OCI-LY1 (cell line): ENCODE data around the gene RYR3.

Source experiments
- H2AFZ ChIP-seq: fragments of 200-600 bp; sonication (generic), shearing (Covaris generic); 2 replicates; pipeline ENCODE4 v1.6.0; 2014; ENCODE audit warnings: antibody characterized with exemption, mild to moderate bottlenecking, low read length
- H3F3A ChIP-seq: fragments of 200-600 bp; sonication (generic), shearing (Covaris generic); 2 replicates; pipeline ENCODE4 v1.6.0; 2014; ENCODE audit warnings: mild to moderate bottlenecking, antibody characterized with exemption, low read length, moderate library complexity; ENCODE audit not compliant: insufficient read depth
- H3K27ac ChIP-seq: fragments of 200-600 bp; sonication (generic); 2 replicates; pipeline ENCODE4 v1.5.1; 2014; ENCODE audit warnings: low read length, mixed run types, mild to moderate bottlenecking, low read depth; ENCODE audit not compliant: poor library complexity, severe bottlenecking
- H3K27me3 ChIP-seq: fragments of 200-600 bp; sonication (generic); 2 replicates; pipeline ENCODE4 v1.6.0; 2014; ENCODE audit warnings: antibody characterized with exemption, mild to moderate bottlenecking, low read length, moderate library complexity; ENCODE audit not compliant: insufficient read depth
- H3K36me3 ChIP-seq: fragments of 200-600 bp; sonication (generic); 2 replicates; pipeline ENCODE4 v1.6.1; 2014; ENCODE audit warnings: mild to moderate bottlenecking, antibody characterized with exemption, low read length, moderate library complexity, mixed read lengths; ENCODE audit not compliant: insufficient read depth
- H3K4me1 ChIP-seq: fragments of 200-600 bp; sonication (generic); 2 replicates; pipeline ENCODE4 v1.5.1; 2014; ENCODE audit warnings: mild to moderate bottlenecking, low read length, moderate library complexity; ENCODE audit not compliant: insufficient read depth, severe bottlenecking
- H3K4me2 ChIP-seq: fragments of 200-600 bp; sonication (generic), shearing (Covaris generic); 2 replicates; pipeline ENCODE4 v1.6.1; 2014; ENCODE audit warnings: low read length
- H3K4me3 ChIP-seq: fragments of 200-600 bp; sonication (generic); 2 replicates; pipeline ENCODE4 v1.5.1; 2014; ENCODE audit warnings: low read length, low read depth, mild to moderate bottlenecking, mixed read lengths; ENCODE audit not compliant: poor library complexity, severe bottlenecking
- H3K79me2 ChIP-seq: fragments of 200-600 bp; shearing (Covaris generic); 2 replicates; pipeline ENCODE4 v1.6.1; 2016; ENCODE audit warnings: mixed run types, low read length, mixed read lengths; ENCODE audit not compliant: insufficient read depth
- H3K9ac ChIP-seq: fragments of 200-600 bp; sonication (generic), shearing (Covaris generic); 2 replicates; pipeline ENCODE4 v1.6.1; 2014; ENCODE audit warnings: mild to moderate bottlenecking, low read length, mixed read lengths
- H3K9me2 ChIP-seq: fragments of 200-600 bp; sonication (generic), shearing (Covaris generic); 2 replicates; pipeline ENCODE4 v1.6.1; 2014; ENCODE audit warnings: low read depth, mild to moderate bottlenecking, low read length, mixed read lengths
- H3K9me3 ChIP-seq: fragments of 200-600 bp; shearing (Covaris generic); 2 replicates; pipeline ENCODE4 v1.6.1; 2014; ENCODE audit warnings: low read length, mixed read lengths
- H4K20me1 ChIP-seq: fragments of 200-600 bp; sonication (generic), shearing (Covaris generic); 2 replicates; pipeline ENCODE4 v1.6.0; 2016; ENCODE audit warnings: mild to moderate bottlenecking, low read length; ENCODE audit not compliant: insufficient read depth
- CTCF ChIP-seq: fragments of 200-600 bp; sonication (generic), shearing (Covaris generic); IDR thresholded peaks from 2 replicates; pipeline ENCODE4 v1.5.1; 2017; ENCODE audit warnings: mild to moderate bottlenecking, antibody characterized with exemption, low read length, moderate library complexity, mixed read lengths
- EZH2 ChIP-seq: fragments of 200-600 bp; sonication (generic), shearing (Covaris generic); IDR thresholded peaks from 2 replicates; pipeline ENCODE4 v1.8.0; 2017; ENCODE audit warnings: borderline replicate concordance, mixed run types, mild to moderate bottlenecking, antibody characterized with exemption, low read length, moderate library complexity, mixed read lengths

Gene RYR3

GRCh38 chr15:33317896-33318295 lies 7.1 kb downstream of the RYR3 start:
- Histone ChIP-seq H3K36me3 (no peaks in the 10 kb centered on the region), H3K27ac (no peak overlapping the region), H3F3A (no peaks in the 10 kb centered on the region), H3K27me3 (no peaks in the 10 kb centered on the region), H3K9me2 (no peaks in the 10 kb centered on the region), H4K20me1 (no peaks in the 10 kb centered on the region), H3K9ac (no peak overlapping the region), H3K79me2 (no peaks in the 10 kb centered on the region), H3K4me1 (no peaks in the 10 kb centered on the region), H3K9me3 (no peaks in the 10 kb centered on the region), H2AFZ (no peak overlapping the region), H3K4me3 (no peak overlapping the region), H3K4me2 (no peak overlapping the region)
- no peak for TF ChIP-seq CTCF
- no peak for TF ChIP-seq EZH2

- H3K27ac ChIP-seq, result no peak overlapping the region
- no peaks in the 10 kb centered on the region for H4K20me1 ChIP-seq
- no peak overlapping the region for H3K4me2 ChIP-seq
- H3K27me3 ChIP-seq, result no peaks in the 10 kb centered on the region
- TF ChIP-seq CTCF (no peak), EZH2 (no peak)
- no peaks in the 10 kb centered on the region for H3F3A ChIP-seq
- H3K9ac ChIP-seq, result no peak overlapping the region
- no peaks in the 10 kb centered on the region for H3K9me3 ChIP-seq
- no peak overlapping the region for H3K4me3 ChIP-seq
- H3K79me2 ChIP-seq, result no peaks in the 10 kb centered on the region
- H2AFZ ChIP-seq, result no peak overlapping the region
- no peaks in the 10 kb centered on the region for H3K4me1 ChIP-seq
- no peaks in the 10 kb centered on the region for H3K36me3 ChIP-seq
- no peaks in the 10 kb centered on the region for H3K9me2 ChIP-seq
Measured at GRCh38 chr15:33320017-33320416, 9.2 kb downstream of the RYR3 start.

- H3K27me3 ChIP-seq, result no peaks in the 10 kb centered on the region
- H3K27ac ChIP-seq, result no peak overlapping the region
- no peaks in the 10 kb centered on the region for H3K79me2 ChIP-seq
- H3K36me3 ChIP-seq, result no peaks in the 10 kb centered on the region
- H3F3A ChIP-seq, result no peaks in the 10 kb centered on the region
- H2AFZ ChIP-seq, result no peak overlapping the region
- no peaks in the 10 kb centered on the region for H3K9me2 ChIP-seq
- H3K4me3 ChIP-seq, result no peak overlapping the region
- no peaks in the 10 kb centered on the region for H3K9me3 ChIP-seq
- H4K20me1 ChIP-seq, result no peaks in the 10 kb centered on the region
- no peak overlapping the region for H3K9ac ChIP-seq
- no peaks in the 10 kb centered on the region for H3K4me1 ChIP-seq
- no peak overlapping the region for H3K4me2 ChIP-seq
- TF ChIP-seq EZH2, result no peak
Measured at GRCh38 chr15:33322091-33322490, 11.3 kb downstream of the RYR3 start.

- no peaks in the 10 kb centered on the region for H3K27me3 ChIP-seq
- H3K9me3 ChIP-seq, result no peaks in the 10 kb centered on the region
- H3K9ac ChIP-seq, result no peak overlapping the region
- H3K36me3 ChIP-seq, result no peaks in the 10 kb centered on the region
- no peak for TF ChIP-seq CTCF
- no peak for TF ChIP-seq EZH2
- H2AFZ ChIP-seq, result no peak overlapping the region
- no peak overlapping the region for H3K4me3 ChIP-seq
- H3K4me2 ChIP-seq, result no peak overlapping the region
- H4K20me1 ChIP-seq, result no peaks in the 10 kb centered on the region
- H3F3A ChIP-seq, result no peaks in the 10 kb centered on the region
- H3K9me2 ChIP-seq, result no peaks in the 10 kb centered on the region
- H3K27ac ChIP-seq, result no peak overlapping the region
- no peaks in the 10 kb centered on the region for H3K79me2 ChIP-seq
- no peaks in the 10 kb centered on the region for H3K4me1 ChIP-seq
Measured at GRCh38 chr15:33324609-33325008, 13.8 kb downstream of the RYR3 start.
